ENCODE data around the gene SFTA2.

- TF ChIP-seq CTCF (IDR thresholded peaks at IDR 0.05) (no peak), POLR2A (IDR thresholded peaks at IDR 0.05) (no peak)
Measured at GRCh38 chr6:30964075-30964474, 32.1 kb upstream of the SFTA2 start.
